PC-9 (cell line): Measurements from ENCODE around the gene ALK. TPM values are rescaled to one million over a fixed set of nuclear protein-coding genes. Genes with fewer than 3 reads are reported as not detected.

Experiments
- BruUV-seq: library from RNA; stranded (reverse); fragments of 400-500 nt; replicated peaks from 2 replicates; lab custom pipeline; 2021; lab: Mats Ljungman, UMichigan
- CTCF ChIA-PET: fragments of 300-600 bp; sonication (Branson Sonifier 250); formaldehyde crosslinking; loops from one replicate; lab custom pipeline; 2022; ENCODE audit warnings: antibody characterized with exemption; lab: Charles Lee
- POLR2A ChIA-PET: fragments of 300-600 bp; sonication (Branson Sonifier 250); formaldehyde crosslinking; loops from one replicate; lab custom pipeline; 2022; ENCODE audit warnings: antibody characterized with exemption; ENCODE audit not compliant: unreplicated experiment; lab: Charles Lee
- DNase-seq, 2 experiments: peaks; one replicate each; pipeline versions ENCODE4 v3.0.0 to v3.0.0-alpha.2; 2015 to 2022; ENCODE audit warnings: mixed read lengths in 1 of 2
- H2AFZ ChIP-seq: fragments of 200-600 bp; sonication (generic); 2 replicates; pipeline ENCODE4 v1.8.1; 2017; ENCODE audit warnings: antibody characterized with exemption
- H3F3A ChIP-seq: fragments of 200-600 bp; sonication (generic); 2 replicates; pipeline ENCODE4 v1.8.1; 2017; ENCODE audit warnings: antibody characterized with exemption, mild to moderate bottlenecking, low read depth; ENCODE audit not compliant: insufficient read depth
- H3K27ac ChIP-seq: fragments of 200-600 bp; sonication (generic); 2 replicates; pipeline ENCODE4 v1.6.1; 2016; ENCODE audit warnings: mixed run types
- H3K27me3 ChIP-seq: fragments of 200-600 bp; sonication (generic); 2 replicates; pipeline ENCODE4 v1.6.1; 2016; ENCODE audit warnings: low read depth, mixed run types; ENCODE audit not compliant: insufficient read depth
- H3K36me3 ChIP-seq: fragments of 200-600 bp; sonication (generic); 2 replicates; pipeline ENCODE4 v1.6.1; 2016; ENCODE audit warnings: low read depth, mixed run types
- H3K4me1 ChIP-seq: fragments of 200-600 bp; sonication (generic); replicated peaks from 2 replicates; pipeline ENCODE4 v1.6.1; 2016; ENCODE audit warnings: mixed run types; ENCODE audit not compliant: insufficient read depth
- H3K4me2 ChIP-seq: fragments of 200-600 bp; sonication (generic); 2 replicates; pipeline ENCODE4 v1.6.1; 2017; ENCODE audit warnings: mixed run types
- H3K4me3 ChIP-seq: fragments of 200-600 bp; sonication (generic); 2 replicates; pipeline ENCODE4 v1.6.1; 2016; ENCODE audit warnings: mixed run types
- H3K79me2 ChIP-seq: fragments of 200-600 bp; sonication (generic); 2 replicates; pipeline ENCODE4 v1.6.1; 2017; ENCODE audit warnings: low read depth, mixed run types
- H3K9me2 ChIP-seq: fragments of 200-600 bp; sonication (generic); 2 replicates; pipeline ENCODE4 v1.8.1; 2017; ENCODE audit warnings: mild to moderate bottlenecking; ENCODE audit not compliant: insufficient read depth
- H3K9me3 ChIP-seq: fragments of 200-600 bp; sonication (generic); 2 replicates; pipeline ENCODE4 v1.8.1; 2016; ENCODE audit warnings: low read depth; ENCODE audit not compliant: insufficient read depth
- H4K20me1 ChIP-seq: fragments of 200-600 bp; sonication (generic); 2 replicates; pipeline ENCODE4 v1.8.1; 2017; ENCODE audit not compliant: insufficient read depth
- CTCF ChIP-seq: fragments of 200-600 bp; sonication (generic); conservative IDR thresholded peaks from 2 replicates; pipeline ENCODE4 v1.6.1; 2017; ENCODE audit warnings: mixed run types, antibody characterized with exemption, mild to moderate bottlenecking, moderate library complexity
- EZH2 ChIP-seq: fragments of 200-600 bp; sonication (generic); IDR thresholded peaks from 2 replicates; pipeline ENCODE4 v1.8.0; 2017; ENCODE audit warnings: antibody characterized with exemption, low read depth
- intact Hi-C: fragments of 100-400 bp; cut with micrococcal nuclease; formaldehyde crosslinking; loops from one replicate; pipeline ENCODE4 v1.10.0; 2022; ENCODE audit not compliant: unreplicated experiment
- total RNA-seq: library from RNA; stranded (reverse); gene quantifications from 2 replicates; pipeline ENCODE4 v1.2.3, GENCODE V29; 2021

ALK gene
- total RNA-seq, 1 experiment from 2014 or later, result not detected

- no peaks in the 10 kb centered on the region for H3K36me3 ChIP-seq
- ChIA-PET POLR2A (no interaction called here), CTCF (no interaction called here)
- H3K27ac ChIP-seq, result no peak overlapping the region
- H3K4me3 ChIP-seq, result no peak overlapping the region
- BruUV-seq, result no TSS peak
- H3K9me2 ChIP-seq, result no peaks in the 10 kb centered on the region
- no peaks in the 10 kb centered on the region for H3K4me1 ChIP-seq
- peaks cover 35% of the 10 kb centered on the region for H3K27me3 ChIP-seq
- no peaks in the 10 kb centered on the region for H4K20me1 ChIP-seq
- TF ChIP-seq CTCF, result no peak
- no peak for TF ChIP-seq EZH2
- no peak overlapping the region for H2AFZ ChIP-seq
- H3K4me2 ChIP-seq, result no peak overlapping the region
- no peaks in the 10 kb centered on the region for H3K79me2 ChIP-seq
- peaks cover 6% of the 10 kb centered on the region; the same call in 1 of the 2 replicates for H3K9me3 ChIP-seq
- DNase-seq, result no peak
- intact Hi-C loops, result no loop called here
- no peaks in the 10 kb centered on the region for H3F3A ChIP-seq
These were observed 41.9 kb downstream of the ALK start for GRCh38 chr2:29879456-29879855.

GRCh38 chr2:29878898-29879297, 42.5 kb downstream of the ALK start:
- Histone ChIP-seq H3K4me2 (no peak overlapping the region), H3K27me3 (peaks cover 35% of the 10 kb centered on the region), H3K27ac (no peak overlapping the region), H2AFZ (no peak overlapping the region), H3K4me1 (no peaks in the 10 kb centered on the region), H3K9me2 (no peaks in the 10 kb centered on the region), H3K36me3 (no peaks in the 10 kb centered on the region), H3K9me3 (peaks cover 4% of the 10 kb centered on the region; the same call in 1 of the 2 replicates), H3K4me3 (no peak overlapping the region), H3F3A (no peaks in the 10 kb centered on the region), H3K79me2 (no peaks in the 10 kb centered on the region), H4K20me1 (no peaks in the 10 kb centered on the region)
- ChIA-PET POLR2A (no interaction called here), CTCF (no interaction called here)
- DNase-seq, result no peak
- TF ChIP-seq CTCF (no peak), EZH2 (no peak)
- BruUV-seq, result no TSS peak
- intact Hi-C loops, result no loop called here

- H3K4me2 ChIP-seq, result no peak overlapping the region
- TF ChIP-seq EZH2 (no peak), CTCF (no peak)
- peaks cover 4% of the 10 kb centered on the region; the same call in 1 of the 2 replicates for H3K9me3 ChIP-seq
- CTCF ChIA-PET, result no interaction called here
- peaks cover 25% of the 10 kb centered on the region for H3K27me3 ChIP-seq
- no peak overlapping the region for H3K4me3 ChIP-seq
- no TSS peak for BruUV-seq
- no peaks in the 10 kb centered on the region for H3K9me2 ChIP-seq
- no peaks in the 10 kb centered on the region for H3K36me3 ChIP-seq
- H3K27ac ChIP-seq, result no peak overlapping the region
- no peak overlapping the region for H2AFZ ChIP-seq
- H3F3A ChIP-seq, result no peaks in the 10 kb centered on the region
- intact Hi-C loops, result no loop called here
- no peaks in the 10 kb centered on the region for H3K79me2 ChIP-seq
- H3K4me1 ChIP-seq, result no peaks in the 10 kb centered on the region
- no peaks in the 10 kb centered on the region for H4K20me1 ChIP-seq
- POLR2A ChIA-PET, result no interaction called here
- no peak for DNase-seq
These were observed 45.0 kb downstream of the ALK start for GRCh38 chr2:29876374-29876773.
